Esophagus (tissue), 2 donors: ENCODE results near the gene APBA2. TPM values are rescaled to one million over a fixed set of nuclear protein-coding genes. Genes with fewer than 3 reads are reported as not detected.
"Not testable (repeated sequence)": the region's sequence is repeated elsewhere in the genome, so short reads cannot be mapped to it uniquely, and the experiment has no call there.

Experiments
- H3K27ac ChIP-seq, 2 donors: one replicate each; pipeline ENCODE4 v1.5.1; 2013; ENCODE audit warnings: low read depth in 2 of 2, mild to moderate bottlenecking in 2 of 2, inconsistent platforms in 1 of 2, low read length in 1 of 2, moderate library complexity in 1 of 2
- H3K27me3 ChIP-seq, 2 donors: one replicate each; pipeline ENCODE4 v1.6.1; 2013; ENCODE audit warnings: low read length in 2 of 2, control low read depth in 1 of 2, mild to moderate bottlenecking in 1 of 2; ENCODE audit not compliant: insufficient read depth in 2 of 2, control insufficient read depth in 1 of 2
- H3K36me3 ChIP-seq, 2 donors: one replicate each; pipeline ENCODE4 v1.6.1; 2013; ENCODE audit warnings: low read length in 1 of 2; ENCODE audit not compliant: control insufficient read depth in 2 of 2, insufficient read depth in 2 of 2
- H3K4me1 ChIP-seq, 2 donors: one replicate each; pipeline ENCODE4 v1.6.1; 2013; ENCODE audit warnings: low read length in 1 of 2; ENCODE audit not compliant: control insufficient read depth in 2 of 2, insufficient read depth in 2 of 2
- H3K4me3 ChIP-seq, 2 donors: one replicate each; pipeline ENCODE4 v1.5.1; 2013; ENCODE audit warnings: low read length in 2 of 2, mild to moderate bottlenecking in 2 of 2, low read depth in 1 of 2, moderate library complexity in 1 of 2
- H3K9me3 ChIP-seq, 2 donors: one replicate each; pipeline ENCODE4 v1.6.1; 2013; ENCODE audit warnings: mild to moderate bottlenecking in 2 of 2, low read depth in 1 of 2, low read length in 1 of 2, moderate library complexity in 1 of 2; ENCODE audit not compliant: control insufficient read depth in 2 of 2, insufficient read depth in 1 of 2
- WGBS, 2 donors: extraction: QIAGEN DNeasy Blood & Tissue Kit; methylation state at CpG; one replicate each; pipeline ENCODE4 v1.1.7; 2013; 5-methylcytosine and 5-hydroxymethylcytosine counted together
- polyA plus RNA-seq, 2 donors: library from polyadenylated mRNA; stranded (reverse); fragments of 200-250 nt; gene quantifications; one replicate each; pipeline ENCODE4 v1.2.3, GENCODE V29; 2013
- donor health status: healthy with polysubstance abuse.
- donor health status: Bipolar disorder and iron deficiency.

Gene APBA2
- polyA plus RNA-seq, 2 donors, result 0.77 to 1.7 TPM

DNA sequence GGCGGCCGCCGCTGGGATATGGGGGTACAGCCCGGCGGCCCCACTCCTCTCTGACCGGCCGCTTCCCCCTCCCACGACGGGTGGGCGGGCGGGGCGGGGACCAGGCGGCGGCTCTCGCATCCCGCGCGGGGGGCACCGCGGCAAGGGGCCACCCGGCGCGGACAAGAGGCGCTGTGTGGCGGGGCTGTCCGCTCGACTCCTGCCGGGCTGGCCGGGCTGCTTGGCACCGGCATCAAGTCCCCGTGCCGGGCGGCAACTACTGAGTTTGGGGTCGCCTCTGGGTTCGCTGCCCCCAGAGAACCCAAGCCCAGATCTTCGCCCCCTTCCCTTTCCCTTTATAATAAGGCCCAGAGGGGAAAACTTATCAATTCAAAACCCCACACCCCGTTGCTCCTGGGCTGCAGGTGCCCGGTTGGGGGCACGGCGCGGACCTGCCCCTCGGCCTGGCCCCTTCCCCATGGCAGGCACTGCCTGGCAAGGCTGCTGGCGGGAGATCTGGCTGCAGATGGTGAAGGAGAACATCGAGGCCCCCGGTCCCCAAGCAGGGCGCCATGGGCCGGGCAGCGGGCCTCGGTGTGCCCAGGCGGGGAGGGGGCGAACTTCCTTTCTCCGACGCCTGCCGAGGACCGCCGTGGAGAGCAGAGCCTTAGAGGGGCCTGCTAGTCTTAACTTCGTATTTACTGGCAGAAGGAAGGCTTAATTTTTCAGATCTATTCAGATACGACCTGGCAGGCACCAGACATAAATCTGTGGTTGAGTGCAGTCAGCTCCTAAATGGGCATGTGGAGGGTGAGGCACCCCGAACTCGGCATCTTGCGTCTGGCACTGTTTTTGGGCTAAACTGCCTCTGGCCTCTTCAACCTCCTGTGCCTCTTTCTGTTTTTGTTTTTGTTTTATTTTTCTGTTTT is 911 bp downstream of the APBA2 start:
- Histone ChIP-seq H3K4me3 (peak overlapping the region; percentile 46), H3K36me3 (no peaks in the 10 kb centered on the region), H3K27ac (no peak overlapping the region), H3K9me3 (no peaks in the 10 kb centered on the region), H3K4me1 (peaks cover 0 to 5% of the 10 kb centered on the region in 2 donors), H3K27me3 (peaks cover 0 to 6% of the 10 kb centered on the region in 2 donors)
- WGBS, 2 donors, result 12 to 17% methylated on average over 38 to 61 of the region's 61 CpGs

DNA sequence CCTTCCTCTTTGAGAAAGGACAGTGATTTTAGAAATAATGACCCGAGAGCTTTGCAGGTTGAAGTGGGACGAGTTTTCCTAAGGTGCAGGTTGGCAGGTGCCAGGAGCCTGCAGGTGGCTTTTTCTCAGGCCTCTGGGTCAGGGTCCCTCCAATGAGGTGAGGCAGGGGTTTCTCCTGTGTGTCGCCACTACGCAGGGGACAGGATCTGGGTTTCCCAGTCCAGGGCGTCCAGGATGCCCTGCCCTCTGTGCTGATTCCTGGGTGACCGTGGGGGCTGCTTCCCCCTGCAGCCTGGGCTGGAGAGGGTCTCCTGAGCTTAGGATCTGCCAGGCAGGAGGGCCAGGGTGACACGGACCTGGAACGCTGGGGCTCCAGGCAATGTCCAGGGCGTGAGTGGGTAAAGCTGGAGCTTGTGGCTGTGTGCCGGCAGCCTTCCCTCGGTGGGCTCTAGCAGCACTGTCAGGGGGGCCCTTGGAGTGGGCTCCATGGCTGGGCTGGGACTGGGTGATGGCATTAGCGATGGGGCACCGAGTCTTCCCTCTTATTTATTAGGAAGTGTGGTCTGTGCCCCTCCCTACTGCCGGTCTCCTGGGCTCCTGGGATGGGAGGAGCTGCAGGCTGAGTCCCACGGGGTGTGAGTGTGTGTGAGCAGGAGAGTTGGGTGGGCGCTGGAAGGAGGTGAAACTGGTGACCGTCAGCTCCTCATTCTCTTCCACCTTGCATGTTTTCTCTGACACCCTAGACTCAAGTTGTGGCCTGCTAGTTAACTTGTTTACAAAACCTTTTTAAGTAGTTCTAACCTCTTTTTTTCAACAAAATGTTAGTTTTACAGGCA is 1.8 kb downstream of the APBA2 start:
- Histone ChIP-seq H3K4me1 (peaks cover 0 to 5% of the 10 kb centered on the region in 2 donors), H3K9me3 (no peaks in the 10 kb centered on the region), H3K27me3 (peaks cover 0 to 6% of the 10 kb centered on the region in 2 donors), H3K4me3 (no peak overlapping the region), H3K36me3 (no peaks in the 10 kb centered on the region), H3K27ac (no peak overlapping the region)
- 68 to 75% methylated on average over 17 of the region's 17 CpGs for WGBS, 2 donors

DNA sequence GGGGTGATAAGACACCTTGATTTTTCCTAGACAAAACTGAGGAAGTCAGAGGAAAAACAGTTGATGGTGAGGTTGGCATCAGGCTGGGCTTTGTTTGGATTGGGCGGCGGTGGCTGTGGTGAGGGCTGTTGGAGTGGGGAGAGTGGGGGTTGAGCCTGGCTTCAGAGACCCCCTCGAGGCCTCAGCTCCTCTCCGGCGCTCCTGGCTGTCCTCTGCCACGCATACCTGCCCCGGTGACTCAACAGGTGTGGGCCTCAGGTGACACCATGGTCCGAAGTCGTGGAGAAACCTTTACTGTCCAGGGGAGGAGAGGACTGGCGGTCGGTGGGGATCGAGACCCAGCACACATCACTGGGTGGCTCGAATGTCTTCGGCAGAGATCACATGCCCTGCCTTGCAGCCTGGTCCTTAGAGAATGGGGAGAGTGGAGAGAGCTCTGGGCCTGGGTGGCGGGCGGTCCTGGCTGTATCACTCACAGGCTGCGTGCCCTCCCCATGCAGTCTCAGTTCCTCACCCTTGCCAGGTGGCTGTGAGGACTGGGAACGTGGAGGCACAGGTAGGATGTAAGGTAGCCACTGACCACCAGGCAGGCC is 2.6 kb downstream of the APBA2 start:
- no peaks in the 10 kb centered on the region for H3K9me3 ChIP-seq
- peaks cover 0 to 5% of the 10 kb centered on the region in 2 donors for H3K4me1 ChIP-seq
- H3K4me3 ChIP-seq, result no peak overlapping the region
- H3K36me3 ChIP-seq, result no peaks in the 10 kb centered on the region
- peaks cover 0 to 6% of the 10 kb centered on the region in 2 donors for H3K27me3 ChIP-seq
- WGBS, 2 donors, result 87 to 89% methylated on average over 18 of the region's 18 CpGs
- no peak overlapping the region for H3K27ac ChIP-seq

- H3K4me1 ChIP-seq, result peaks cover 0 to 5% of the 10 kb centered on the region in 2 donors
- peaks cover 0 to 6% of the 10 kb centered on the region in 2 donors for H3K27me3 ChIP-seq
- no peak overlapping the region for H3K27ac ChIP-seq
- H3K36me3 ChIP-seq, result no peaks in the 10 kb centered on the region
- 75 to 83% methylated on average over 10 of the region's 10 CpGs for WGBS, 2 donors
- H3K4me3 ChIP-seq, result no peak overlapping the region
- H3K9me3 ChIP-seq, result no peaks in the 10 kb centered on the region
These were observed 3.1 kb downstream of the APBA2 start for GRCh38 chr15:28888900-28889299.

DNA sequence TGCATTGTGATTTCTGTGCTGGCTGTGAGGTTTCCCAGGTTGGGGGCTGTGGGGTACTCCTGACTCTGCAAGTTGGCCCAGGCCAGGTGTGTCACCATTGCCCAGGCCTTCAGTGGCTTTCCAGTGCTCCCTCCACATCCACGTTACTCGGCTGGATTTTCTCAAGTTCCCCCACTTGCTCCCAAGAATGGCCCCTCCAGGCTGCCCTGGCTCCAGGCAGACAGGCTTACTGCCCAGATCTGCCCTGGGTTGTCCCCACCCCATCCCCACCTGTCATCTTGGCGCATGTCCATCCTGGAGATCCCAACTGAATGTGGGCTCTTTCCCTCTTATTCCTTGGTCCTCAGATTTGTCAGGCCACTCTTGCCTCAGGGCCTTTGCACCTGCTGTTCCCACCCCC is 3.6 kb downstream of the APBA2 start:
- no peaks in the 10 kb centered on the region for H3K36me3 ChIP-seq
- H3K4me1 ChIP-seq, result peaks cover 0 to 5% of the 10 kb centered on the region in 2 donors
- no peaks in the 10 kb centered on the region for H3K9me3 ChIP-seq
- H3K4me3 ChIP-seq, result no peak overlapping the region
- no peak overlapping the region for H3K27ac ChIP-seq
- H3K27me3 ChIP-seq, result peaks cover 0 to 6% of the 10 kb centered on the region in 2 donors
- whole genome bisulfite sequencing, 2 donors, result 94 to 96% methylated on average over 3 of the region's 3 CpGs

DNA sequence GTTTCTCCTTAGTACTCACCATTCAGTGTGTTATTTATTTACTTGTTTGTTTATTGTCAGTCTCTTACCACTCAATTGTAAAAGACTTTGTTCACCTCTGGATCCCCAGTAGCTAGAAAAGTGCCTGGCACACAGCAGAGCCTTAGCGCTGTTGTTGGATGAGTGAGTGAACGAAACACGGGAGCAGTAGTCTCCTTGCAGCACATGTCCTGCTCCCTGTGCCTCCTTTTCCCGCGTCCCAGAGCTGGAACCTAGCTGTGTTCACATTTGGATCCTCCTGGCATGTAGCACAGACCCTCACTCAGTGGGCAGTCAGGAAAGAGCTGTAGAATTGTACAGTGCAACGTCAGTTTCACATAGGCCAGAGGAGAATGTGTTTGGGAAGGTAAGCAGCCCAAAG is 4.1 kb downstream of the APBA2 start:
- H3K9me3 ChIP-seq, H3K4me3 ChIP-seq, H3K4me1 ChIP-seq, H3K27ac ChIP-seq, H3K36me3 ChIP-seq, H3K27me3 ChIP-seq: not testable (repeated sequence)
- WGBS, 2 donors, result 82 to 90% methylated on average over 6 of the region's 6 CpGs

DNA sequence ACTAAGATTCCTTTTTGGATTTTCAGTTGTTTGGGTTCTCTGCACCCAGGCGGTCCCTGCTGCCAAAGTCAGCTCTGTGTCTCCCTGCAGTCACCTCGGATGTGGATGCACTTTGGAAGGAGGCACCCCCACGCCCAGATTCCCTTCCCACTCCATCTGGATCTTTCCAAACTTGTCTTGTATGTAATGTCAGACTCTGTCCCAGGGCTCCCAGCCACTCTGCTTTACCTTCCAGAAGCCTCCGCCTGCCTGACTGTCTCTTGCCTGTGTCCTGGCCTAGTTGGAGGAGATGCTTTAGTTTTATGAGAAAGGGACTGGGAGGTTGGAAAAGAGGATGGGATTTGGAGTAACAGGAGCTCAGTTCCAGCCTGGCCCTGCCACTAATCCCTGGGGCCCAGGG is 4.5 kb downstream of the APBA2 start:
- WGBS, 2 donors, result 85 to 88% methylated on average over 4 of the region's 4 CpGs
- H3K27ac ChIP-seq, H3K36me3 ChIP-seq, H3K4me3 ChIP-seq, H3K27me3 ChIP-seq, H3K9me3 ChIP-seq, H3K4me1 ChIP-seq: not testable (repeated sequence)

DNA sequence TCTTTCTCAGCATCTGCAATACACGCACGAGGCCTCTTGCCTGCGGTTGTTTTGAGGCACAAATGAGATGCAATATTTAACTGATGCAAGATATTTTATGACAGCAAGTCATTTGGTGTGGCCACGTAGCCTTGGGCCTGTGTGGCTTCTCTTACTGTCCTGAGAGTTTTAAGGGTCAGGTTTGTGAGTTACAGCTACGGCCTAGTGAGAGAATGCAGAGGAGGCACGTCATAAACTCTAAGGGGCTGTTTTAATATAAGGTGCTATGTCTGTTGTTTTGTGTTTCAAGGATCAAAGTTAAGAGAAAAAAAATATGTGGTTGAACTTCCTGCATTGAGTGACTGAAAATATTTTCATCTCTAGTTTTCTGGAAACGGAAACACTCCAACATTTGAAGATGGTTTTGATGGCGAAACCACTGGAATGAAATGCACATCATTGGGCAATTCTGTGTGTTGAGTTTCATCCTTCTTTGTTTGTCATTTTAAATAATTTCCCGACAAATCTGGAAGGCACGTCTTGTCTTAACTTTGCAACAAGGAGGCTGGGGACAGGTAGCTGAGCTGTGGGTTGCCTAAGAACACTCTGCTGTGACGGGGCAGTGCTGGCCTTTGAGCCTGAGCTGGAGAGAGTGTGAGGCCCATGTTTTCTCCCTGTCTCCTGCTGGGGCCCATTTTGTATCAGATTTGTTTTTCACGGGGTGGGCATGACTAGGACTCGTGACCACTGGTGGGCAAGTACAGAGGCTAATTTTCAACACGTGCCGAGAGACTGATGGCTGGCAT is 5.1 kb downstream of the APBA2 start:
- H3K4me3 ChIP-seq, result no peak overlapping the region
- peaks cover 0 to 2% of the 10 kb centered on the region in 2 donors for H3K9me3 ChIP-seq
- H3K36me3 ChIP-seq, result no peaks in the 10 kb centered on the region
- H3K27me3 ChIP-seq, result peaks cover 0 to 6% of the 10 kb centered on the region in 2 donors
- 84% methylated on average over 15 of the region's 15 CpGs for WGBS, 2 donors
- no peak overlapping the region for H3K27ac ChIP-seq
- no peaks in the 10 kb centered on the region for H3K4me1 ChIP-seq

DNA sequence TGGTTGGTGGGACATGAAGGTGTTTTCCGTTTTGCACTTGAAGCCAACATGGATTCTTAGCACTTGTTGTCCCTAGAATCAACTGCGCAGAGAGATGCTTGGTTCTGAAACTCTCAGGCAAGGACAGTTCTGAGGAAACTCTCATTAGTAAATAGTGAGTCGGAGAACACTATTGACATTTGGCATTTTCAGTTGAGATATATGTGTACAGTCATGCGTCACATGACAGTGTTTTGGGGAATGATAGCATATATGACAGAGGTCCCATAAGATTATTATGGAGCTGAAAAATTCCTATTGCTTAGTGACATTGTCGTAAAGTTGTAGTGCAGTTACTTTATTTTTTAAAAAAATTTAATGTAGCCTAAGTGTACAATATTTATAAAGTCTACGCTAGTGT is 5.8 kb downstream of the APBA2 start:
- no peaks in the 10 kb centered on the region for H3K4me1 ChIP-seq
- H3K4me3 ChIP-seq, result no peak overlapping the region
- peaks cover 0 to 3% of the 10 kb centered on the region in 2 donors for H3K27me3 ChIP-seq
- no peak overlapping the region for H3K27ac ChIP-seq
- no peaks in the 10 kb centered on the region for H3K36me3 ChIP-seq
- WGBS, 2 donors, result 93% methylated on average over 6 of the region's 6 CpGs
- peaks cover 0 to 2% of the 10 kb centered on the region in 2 donors for H3K9me3 ChIP-seq
